Gastrocnemius medialis (tissue), 4 donors: Measurements from ENCODE around the gene PSMD1. TPM values are rescaled to one million over a fixed set of nuclear protein-coding genes. Genes with fewer than 3 reads are reported as not detected.

Source experiments
- ATAC-seq, 2 donors: fragments of 150-250 bp; one replicate each; pipeline ENCODE4 v1.9.1; 2016
- DNase-seq, 2 donors: peaks; one replicate each; pipeline ENCODE4 v3.0.0-alpha.2; 2019
- H3K27ac ChIP-seq, 4 donors: fragments of 200-600 bp; sonication (generic); 1 replicate in 1 of 4; 2 replicates in 3 of 4; pipeline ENCODE4 v1.5.1; 2016 to 2018; ENCODE audit warnings: mild to moderate bottlenecking in 2 of 4, moderate library complexity in 1 of 4
- H3K27me3 ChIP-seq, 3 donors: fragments of 200-600 bp; sonication (generic) in 2 of 3; 1 replicate in 1 of 3; 2 replicates in 2 of 3; pipeline versions ENCODE4 v1.5.1 to v1.6.0; 2016 to 2019; ENCODE audit warnings: mild to moderate bottlenecking in 1 of 3, moderate library complexity in 1 of 3
- H3K36me3 ChIP-seq, 2 donors: fragments of 200-600 bp; sonication (generic) in 1 of 2; one replicate each; pipeline ENCODE4 v1.5.1; 2017 to 2018
- H3K4me1 ChIP-seq, 2 donors: fragments of 200-600 bp; sonication (generic) in 1 of 2; one replicate each; pipeline ENCODE4 v1.5.1; 2016 to 2017; ENCODE audit warnings: mild to moderate bottlenecking in 2 of 2
- H3K4me3 ChIP-seq, 4 donors: fragments of 200-600 bp; sonication (generic) in 3 of 4; 1 replicate in 1 of 4; 2 replicates in 3 of 4; pipeline ENCODE4 v1.5.1; 2016 to 2019; ENCODE audit warnings: mild to moderate bottlenecking in 2 of 4
- H3K9me3 ChIP-seq, 3 donors: fragments of 200-600 bp; sonication (generic) in 2 of 3; 1 replicate in 1 of 3; 2 replicates in 2 of 3; pipeline ENCODE4 v1.5.1; 2016 to 2019
- CTCF ChIP-seq, 5 experiments: fragments of 450-650 bp in 3 of 5; fragments of 200-600 bp in 2 of 5; sonication (generic) in 2 of 5; IDR thresholded peaks in 4 of 5; conservative IDR thresholded peaks in 1 of 5; 1 replicate in 4 of 5; 2 replicates in 1 of 5; pipeline ENCODE4 v1.5.1; 2016 to 2019; ENCODE audit warnings: antibody characterized with exemption in 5 of 5, mild to moderate bottlenecking in 3 of 5, moderate library complexity in 3 of 5
- POLR2A ChIP-seq, 2 donors: fragments of 450-650 bp; IDR thresholded peaks; one replicate each; pipeline ENCODE4 v1.6.1; 2017; ENCODE audit warnings: antibody characterized with exemption in 2 of 2, mild to moderate bottlenecking in 2 of 2, moderate library complexity in 2 of 2
- in situ Hi-C, 4 donors: fragments of 200-750 bp; cut with MboI; loops; one replicate each; pipeline versions ENCODE4 v1.15.0 to v1.8.0; 2017; ENCODE audit warnings: low sequenced_read_pairs in 4 of 4
- intact Hi-C: fragments of 100-400 bp; cut with DNase I; formaldehyde crosslinking; loops from one replicate; pipeline ENCODE4 v1.15.1; 2023; ENCODE audit warnings: low total_unique reads
- total RNA-seq, 4 donors: library from RNA; depleted of rRNA; stranded (reverse); fragments of >200 nt; gene quantifications; one replicate each; pipeline versions ENCODE4 v1.1.0 to v1.2.3, GENCODE V29; 2016

Gene PSMD1
- total RNA-seq, 4 donors from 2014 or later: 169 to 189 (median 182) TPM

- Histone ChIP-seq H3K4me3 (no peak overlapping the region), H3K4me1 (no peaks in the 10 kb centered on the region), H3K27me3 (peaks cover 0 to 4% (median 0%) of the 10 kb centered on the region in 3 donors), H3K36me3 (no peaks in the 10 kb centered on the region), H3K27ac (no peak overlapping the region), H3K9me3 (no peaks in the 10 kb centered on the region)
- no peak for TF ChIP-seq CTCF (IDR thresholded peaks at IDR 0.05 in 4 of 5, conservative IDR thresholded peaks at IDR 0.05 in 1 of 5)
- TF ChIP-seq POLR2A (IDR thresholded peaks at IDR 0.05): no peak
- DNase-seq (no peak), ATAC-seq (no peak)
- intact Hi-C loops (no loop called here), in situ Hi-C loops (no loop called here)
These were observed 27.8 kb upstream of the PSMD1 start for GRCh38 chr2:231028889-231029288.

DNA sequence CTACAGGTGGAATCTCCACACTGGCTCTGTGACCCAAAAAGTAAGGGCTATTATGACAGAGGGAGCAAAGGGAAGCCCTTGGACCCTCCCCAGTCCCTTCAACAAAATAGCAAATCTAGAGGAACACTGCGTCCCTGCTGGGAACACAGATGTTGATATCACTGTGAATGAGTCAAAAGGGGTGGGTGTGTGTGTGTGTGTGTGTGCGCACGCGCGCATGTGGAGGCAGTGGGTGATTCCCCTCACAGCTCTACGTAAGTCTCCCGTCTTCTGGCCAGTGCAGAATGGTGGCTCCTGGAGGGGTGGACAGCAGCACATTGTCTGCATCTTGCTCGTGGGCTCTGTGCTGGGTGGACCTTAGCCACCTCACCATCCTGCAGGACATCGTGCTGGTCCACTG is 27.1 kb upstream of the PSMD1 start:
- Histone ChIP-seq H3K36me3 (no peaks in the 10 kb centered on the region), H3K4me1 (no peaks in the 10 kb centered on the region), H3K4me3 (no peak overlapping the region), H3K27ac (no peak overlapping the region), H3K9me3 (no peaks in the 10 kb centered on the region), H3K27me3 (peaks cover 0 to 4% (median 0%) of the 10 kb centered on the region in 3 donors)
- ATAC-seq: no peak
- intact Hi-C loops (no loop called here), in situ Hi-C loops (no loop called here)
- DNase-seq: no peak
- no peak for TF ChIP-seq POLR2A (IDR thresholded peaks at IDR 0.05)
- no peak for TF ChIP-seq CTCF (IDR thresholded peaks at IDR 0.05 in 4 of 5, conservative IDR thresholded peaks at IDR 0.05 in 1 of 5)

DNA sequence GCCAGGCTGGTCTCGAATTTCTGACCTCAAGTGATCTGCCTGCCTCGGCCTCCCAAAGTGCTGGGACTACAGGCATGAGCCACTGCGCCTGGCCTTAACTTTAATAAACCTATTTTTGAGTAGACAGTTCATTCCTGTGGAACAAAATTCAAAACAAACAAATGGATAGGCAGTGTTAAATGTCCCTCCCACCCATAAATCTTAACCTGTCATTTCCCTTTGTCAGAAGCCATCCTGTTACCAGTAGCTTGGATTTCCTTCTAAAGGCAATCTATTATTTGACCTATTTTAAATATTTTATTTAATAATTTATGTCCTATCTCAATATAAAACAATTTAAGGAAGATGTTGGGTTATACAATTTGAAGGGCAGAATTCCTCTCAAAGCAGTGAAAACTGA is 25.9 kb upstream of the PSMD1 start:
- no peak for ATAC-seq
- intact Hi-C loops: no loop called here

DNA sequence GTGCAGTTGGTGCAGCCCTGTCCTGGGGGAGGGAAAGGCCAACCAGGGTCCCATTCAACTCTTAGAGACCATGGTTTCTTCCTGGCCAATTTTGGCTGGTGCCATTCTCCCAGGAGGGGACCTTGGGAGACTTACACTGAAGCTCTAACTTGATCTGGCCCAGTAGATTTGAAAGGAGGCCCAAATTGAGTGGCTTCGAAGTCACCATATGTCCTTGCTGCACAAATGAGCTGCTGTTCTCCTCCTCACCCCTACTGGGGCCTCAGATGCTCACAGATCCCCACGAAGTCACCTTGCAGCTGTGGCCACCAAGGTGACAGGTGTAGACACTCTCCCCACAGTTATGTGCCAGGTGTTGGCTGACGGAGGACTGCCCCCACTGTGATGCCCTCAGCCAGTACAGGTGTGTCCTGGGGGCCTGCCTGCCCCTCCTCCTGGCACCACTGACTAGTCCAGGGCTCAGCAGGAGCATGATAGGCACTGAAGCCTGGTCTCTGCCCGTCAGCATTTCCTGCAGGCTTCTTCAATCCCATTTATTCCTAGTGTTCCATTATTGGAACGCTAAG is 24.0 kb upstream of the PSMD1 start:
- DNase-seq: no peak
- in situ Hi-C loops: no loop called here
- no peak for ATAC-seq
- no peaks in the 10 kb centered on the region for H3K4me1 ChIP-seq
- H3K27ac ChIP-seq: no peak overlapping the region
- H3K36me3 ChIP-seq: no peaks in the 10 kb centered on the region
- H3K27me3 ChIP-seq: peaks cover 12 to 22% (median 17%) of the 10 kb centered on the region in 3 donors
- intact Hi-C loops: no loop called here
- no peaks in the 10 kb centered on the region for H3K9me3 ChIP-seq
- no peak overlapping the region for H3K4me3 ChIP-seq
- no peak for TF ChIP-seq CTCF (IDR thresholded peaks at IDR 0.05 in 4 of 5, conservative IDR thresholded peaks at IDR 0.05 in 1 of 5)
- no peak for TF ChIP-seq POLR2A (IDR thresholded peaks at IDR 0.05)

More for the DNA sequence above, 25.9 kb upstream of the PSMD1 start:
- H3K27ac ChIP-seq: no peak overlapping the region
- H3K4me1 ChIP-seq: no peaks in the 10 kb centered on the region
- no peaks in the 10 kb centered on the region for H3K36me3 ChIP-seq
- H3K27me3 ChIP-seq: peaks cover 0 to 7% (median 6%) of the 10 kb centered on the region in 3 donors
- in situ Hi-C loops: no loop called here
- no peak for TF ChIP-seq CTCF (IDR thresholded peaks at IDR 0.05 in 4 of 5, conservative IDR thresholded peaks at IDR 0.05 in 1 of 5)
- TF ChIP-seq POLR2A (IDR thresholded peaks at IDR 0.05): no peak
- no peak overlapping the region for H3K4me3 ChIP-seq
- H3K9me3 ChIP-seq: no peaks in the 10 kb centered on the region
- DNase-seq: no peak
